GM21515 (cell line): ENCODE data around the gene MARS2.
"Not testable (repeated sequence)": the region's sequence is repeated elsewhere in the genome, so short reads cannot be mapped to it uniquely, and the experiment has no call there.

Experiments used
- ATAC-seq: cut with Tn5 transposase; IDR thresholded peaks from one replicate; pipeline ENCODE4 v1.9.1; 2021; ENCODE audit not compliant: unreplicated experiment

MARS2 gene

DNA sequence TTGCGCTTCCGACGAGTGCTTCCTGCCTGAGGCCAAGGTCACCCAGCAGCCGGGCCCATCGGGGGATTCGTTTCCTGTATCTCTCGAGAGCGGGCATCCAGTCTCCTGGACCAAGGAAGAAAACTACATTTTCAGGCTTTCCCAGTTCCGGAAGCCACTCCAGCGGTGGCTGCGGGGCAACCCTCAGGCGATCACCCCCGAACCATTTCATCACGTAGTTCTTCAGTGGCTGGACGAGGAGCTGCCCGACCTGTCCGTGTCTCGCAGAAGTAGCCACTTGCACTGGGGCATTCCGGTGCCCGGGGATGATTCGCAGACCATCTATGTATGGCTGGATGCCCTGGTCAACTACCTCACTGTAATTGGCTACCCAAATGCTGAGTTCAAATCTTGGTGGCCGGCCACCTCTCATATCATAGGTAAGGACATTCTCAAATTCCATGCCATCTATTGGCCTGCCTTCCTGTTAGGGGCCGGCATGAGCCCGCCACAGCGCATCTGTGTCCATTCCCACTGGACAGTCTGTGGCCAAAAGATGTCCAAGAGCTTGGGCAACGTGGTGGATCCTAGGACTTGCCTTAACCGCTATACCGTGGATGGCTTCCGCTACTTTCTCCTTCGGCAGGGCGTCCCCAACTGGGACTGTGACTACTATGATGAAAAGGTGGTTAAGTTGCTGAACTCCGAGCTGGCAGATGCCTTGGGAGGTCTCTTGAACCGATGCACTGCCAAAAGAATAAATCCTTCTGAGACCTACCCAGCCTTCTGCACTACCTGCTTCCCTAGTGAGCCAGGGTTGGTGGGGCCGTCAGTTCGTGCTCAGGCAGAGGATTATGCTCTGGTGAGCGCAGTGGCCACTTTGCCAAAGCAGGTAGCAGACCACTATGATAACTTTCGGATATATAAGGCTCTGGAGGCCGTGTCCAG, 1.0 kb downstream of the MARS2 start:
- no peak for ATAC-seq

- no peak for ATAC-seq
These were observed 1.7 kb downstream of the MARS2 start for GRCh38 chr2:197706839-197707207.

GRCh38 chr2:197707316-197708213, 2.4 kb downstream of the MARS2 start:
- ATAC-seq: no peak

DNA sequence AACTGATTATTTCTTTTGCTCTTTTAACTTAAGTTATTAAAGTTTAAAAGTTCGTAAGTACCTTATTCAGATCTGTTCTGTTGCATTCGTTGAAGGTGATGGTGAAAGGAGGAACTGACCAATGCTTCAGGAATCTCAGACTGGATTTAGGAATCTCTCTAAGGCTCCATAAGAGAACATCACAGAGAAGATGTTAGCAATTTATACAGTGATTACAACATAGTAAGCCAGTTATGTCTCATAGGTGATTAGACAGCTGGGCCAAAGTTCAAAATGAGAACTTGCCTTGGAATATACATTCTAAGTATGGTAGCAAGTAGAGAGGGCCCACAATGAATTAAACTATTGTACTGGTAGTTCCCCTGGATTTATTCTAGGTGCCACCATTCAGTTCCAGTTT, 3.2 kb downstream of the MARS2 start:
- no peak for ATAC-seq

DNA sequence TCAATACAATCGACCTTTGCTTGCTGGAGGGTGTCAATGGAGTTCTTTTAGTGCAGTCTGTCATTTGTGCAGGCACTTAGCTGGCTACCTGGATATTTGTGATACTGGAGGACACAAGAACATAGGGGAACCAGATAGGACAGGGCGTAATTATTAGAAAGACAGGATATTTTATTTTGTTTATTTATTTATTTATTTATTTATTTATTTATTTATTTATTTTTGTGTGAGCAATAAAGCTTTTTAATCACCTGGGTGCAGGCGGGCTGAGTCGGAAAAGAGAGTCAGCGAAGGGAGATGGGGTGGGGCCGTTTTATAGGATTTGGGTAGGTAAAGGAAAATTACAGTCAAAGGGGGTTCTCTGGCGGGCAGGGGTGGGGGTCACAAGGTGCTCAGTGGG, 4.0 kb downstream of the MARS2 start:
- ATAC-seq: not testable (repeated sequence)

GRCh38 chr2:197710424-197711042, 5.4 kb downstream of the MARS2 start:
- peak; percentile 74 for ATAC-seq

GRCh38 chr2:197711578-197711977, 6.4 kb downstream of the MARS2 start:
- ATAC-seq: no peak

DNA sequence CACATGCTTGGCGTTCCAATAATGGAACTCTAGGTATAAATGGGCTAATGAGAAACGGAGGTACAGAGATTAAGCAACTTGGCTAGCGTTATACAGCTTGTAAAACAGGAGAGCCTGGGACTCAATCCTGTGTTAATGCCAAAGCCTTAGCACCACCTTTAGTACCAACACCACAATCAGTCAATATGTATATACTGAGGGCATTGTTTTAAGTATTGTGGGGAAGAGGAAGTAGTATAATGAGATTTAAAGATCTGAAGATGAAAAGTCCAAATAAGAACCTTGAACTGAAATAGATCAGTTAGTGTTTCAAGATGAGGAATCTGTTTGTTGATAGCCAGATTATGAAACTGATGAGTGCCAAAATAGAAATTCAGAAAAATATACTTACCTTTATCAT, 8.1 kb downstream of the MARS2 start:
- no peak for ATAC-seq

DNA sequence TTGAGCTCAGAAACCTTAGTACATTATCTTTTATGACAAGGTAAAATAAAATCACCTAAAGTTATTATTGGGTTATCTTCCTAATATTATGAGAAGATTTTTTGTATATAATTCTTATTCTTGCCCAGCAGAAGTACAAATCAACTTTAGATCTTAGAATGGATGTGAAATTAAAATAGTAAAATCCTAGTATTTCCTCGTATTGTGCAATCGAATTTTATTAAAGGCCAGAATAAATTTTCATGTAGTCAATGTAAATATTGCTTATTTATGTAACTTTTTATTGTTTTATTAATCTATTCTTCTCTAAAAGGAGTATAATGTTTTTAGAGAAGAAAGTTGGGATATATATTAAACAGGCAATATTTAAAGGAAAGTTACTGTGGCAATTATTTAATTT, 12.7 kb downstream of the MARS2 start:
- no peak for ATAC-seq

- no peak for ATAC-seq
These were observed 21.8 kb downstream of the MARS2 start for GRCh38 chr2:197727011-197727410.

DNA sequence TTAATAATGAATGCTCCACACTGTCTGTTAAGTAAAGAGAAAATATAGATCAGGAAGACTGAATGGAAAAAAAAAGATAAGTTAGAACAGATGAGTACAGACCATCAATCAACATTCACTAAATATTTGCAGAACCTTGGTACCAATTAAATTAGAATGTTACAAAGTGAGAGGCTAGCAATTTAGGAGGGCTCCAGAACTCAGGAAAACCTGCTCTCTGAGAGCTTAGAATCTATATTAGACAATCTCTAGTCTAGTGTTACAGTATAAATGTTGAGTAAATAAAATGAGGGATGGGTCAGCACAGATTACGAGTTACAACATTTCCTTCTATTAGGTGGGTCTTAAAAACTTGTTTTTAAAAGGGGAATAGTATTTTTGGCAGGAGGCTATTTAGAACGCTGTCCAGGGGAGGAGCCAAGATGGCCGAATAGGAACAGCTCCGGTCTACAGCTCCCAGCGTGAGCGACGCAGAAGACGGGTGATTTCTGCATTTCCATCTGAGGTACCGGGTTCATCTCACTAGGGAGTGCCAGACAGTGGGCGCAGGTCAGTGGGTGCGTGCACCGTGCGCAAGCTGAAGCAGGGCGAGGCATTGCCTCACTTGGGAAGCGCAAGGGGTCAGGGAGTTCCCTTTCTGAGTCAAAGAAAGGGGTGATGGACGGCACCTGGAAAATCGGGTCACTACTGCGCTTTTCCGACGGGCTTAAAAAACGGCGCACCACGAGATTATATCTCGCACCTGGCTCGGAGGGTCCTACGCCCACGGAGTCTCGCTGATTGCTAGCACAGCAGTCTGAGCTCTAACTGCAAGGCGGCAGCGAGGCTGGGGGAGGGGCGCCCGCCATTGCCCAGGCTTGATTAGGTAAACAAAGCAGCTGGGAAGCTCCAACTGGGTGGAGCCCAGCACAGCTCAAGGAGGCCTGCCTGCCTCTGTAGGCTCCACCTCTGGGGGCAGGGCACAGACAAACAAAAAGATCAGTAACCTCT, 23.7 kb downstream of the MARS2 start:
- not testable (repeated sequence) for ATAC-seq

DNA sequence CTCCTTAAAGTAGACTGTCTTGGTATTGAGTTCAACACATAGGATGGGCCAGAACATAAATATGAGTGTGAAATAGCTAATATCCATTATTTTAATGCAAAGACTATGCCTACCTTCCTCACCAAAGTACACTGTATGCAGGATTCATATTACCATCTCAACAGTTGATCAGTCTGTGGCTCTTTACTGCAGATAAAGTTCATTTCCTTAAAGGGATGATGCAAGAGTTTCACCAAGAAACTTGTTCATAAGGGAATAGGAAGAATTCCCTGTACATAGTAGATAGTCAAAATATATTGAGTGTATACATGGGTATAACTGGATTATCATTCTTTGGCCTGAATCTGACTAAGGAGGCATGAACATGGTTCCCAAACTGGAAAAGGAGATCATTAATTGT, 35.0 kb downstream of the MARS2 start:
- ATAC-seq: no peak
